GM12801 (cell line): Measurements from ENCODE around the gene BID.

ENCODE experiments used
- CTCF ChIP-seq: IDR thresholded peaks from one replicate; pipeline ENCODE4 v1.5.1; 2011; ENCODE audit warnings: control low read depth; ENCODE audit not compliant: insufficient read length; ENCODE audit errors: extremely low read depth

Gene BID

GRCh38 chr22:17817511-17818065, 43.3 kb upstream of the BID start:
- TF ChIP-seq CTCF, result no peak

DNA sequence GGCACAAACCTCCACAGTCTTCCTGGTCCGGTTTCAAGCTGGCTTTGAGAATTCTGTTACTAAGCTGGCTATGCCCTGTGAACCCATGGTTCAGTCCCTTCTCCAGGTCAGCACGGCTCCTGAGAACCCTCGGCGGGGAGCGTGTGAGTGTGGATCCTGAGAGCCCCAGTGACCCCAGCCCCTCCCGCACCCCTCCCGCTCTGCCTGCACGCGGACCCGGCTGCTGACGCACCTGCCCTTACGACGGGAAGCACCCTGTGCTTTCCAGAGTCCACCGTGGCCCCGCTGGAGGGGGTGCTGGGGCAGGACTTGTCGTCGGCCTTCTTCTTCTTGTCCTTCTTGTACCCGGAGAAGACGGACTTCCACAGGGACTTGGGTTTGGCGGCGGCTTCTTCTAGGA, 42.8 kb upstream of the BID start:
- no peak for TF ChIP-seq CTCF

- no peak for TF ChIP-seq CTCF
Measured at GRCh38 chr22:17816649-17817048, 42.4 kb upstream of the BID start.

DNA sequence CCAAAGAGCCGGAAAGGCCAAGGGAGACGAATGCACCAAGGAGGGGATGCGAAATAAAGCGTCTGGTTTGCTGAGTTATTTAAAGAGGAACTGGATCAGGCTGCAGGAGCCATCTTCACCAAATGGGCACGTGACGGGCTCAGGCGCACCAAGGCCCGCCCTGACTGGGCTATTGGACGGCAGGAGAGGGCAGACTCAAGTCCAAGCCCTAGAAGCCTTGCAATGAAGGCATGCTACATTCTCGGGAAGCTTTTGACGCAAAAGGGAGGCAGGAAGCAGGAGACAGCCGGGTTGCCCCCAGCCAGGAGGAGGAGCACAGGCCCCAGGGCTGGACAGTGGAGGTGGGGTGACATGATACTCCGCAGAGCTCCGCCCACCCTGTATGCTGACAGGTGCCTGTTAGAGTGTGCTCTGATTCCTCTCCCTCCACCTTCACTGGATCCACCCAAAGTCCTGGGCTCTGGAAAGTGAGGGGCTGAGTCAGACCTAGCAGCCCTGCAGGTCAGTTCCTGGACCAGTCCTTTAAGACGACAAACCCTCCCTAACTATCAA, 41.5 kb upstream of the BID start:
- no peak for TF ChIP-seq CTCF

DNA sequence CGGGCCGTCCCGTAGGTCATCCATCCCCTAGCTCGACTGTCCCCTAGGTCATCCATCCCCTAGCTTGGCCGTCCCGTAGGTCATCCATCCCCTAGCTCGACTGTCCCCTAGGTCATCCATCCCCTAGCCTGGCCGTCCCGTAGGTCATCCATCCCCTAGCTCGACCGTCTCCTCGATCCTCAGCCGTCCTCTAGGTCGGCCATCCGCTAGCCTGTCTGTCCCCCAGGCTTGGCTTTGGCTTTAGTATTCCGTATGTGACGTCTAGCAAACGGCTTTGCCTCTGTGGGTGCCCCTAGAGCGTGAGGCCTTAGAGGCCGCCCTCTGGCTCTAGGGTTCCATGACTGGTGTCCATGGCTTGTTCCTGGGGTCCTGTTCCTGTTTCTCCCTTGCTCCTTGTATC, 40.6 kb upstream of the BID start:
- no peak for TF ChIP-seq CTCF

DNA sequence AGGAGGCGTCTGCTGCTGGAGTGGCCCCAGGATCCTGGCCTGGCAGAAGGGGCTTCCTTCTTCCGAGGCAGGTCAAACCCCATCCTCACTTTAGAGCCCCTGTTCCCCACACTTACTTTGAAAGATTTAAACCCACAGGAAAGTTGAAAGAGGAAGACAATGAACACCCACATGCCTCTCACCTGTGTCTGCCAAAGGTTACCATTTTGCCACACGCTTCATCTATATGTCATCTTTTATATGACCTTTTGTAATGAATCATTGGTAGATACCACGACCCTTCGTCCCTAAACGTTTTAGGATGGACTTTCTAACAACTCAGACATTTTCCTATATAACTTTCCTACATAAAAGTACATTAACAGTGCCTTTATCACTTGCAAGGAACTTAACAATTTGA, 39.8 kb upstream of the BID start:
- no peak for TF ChIP-seq CTCF

DNA sequence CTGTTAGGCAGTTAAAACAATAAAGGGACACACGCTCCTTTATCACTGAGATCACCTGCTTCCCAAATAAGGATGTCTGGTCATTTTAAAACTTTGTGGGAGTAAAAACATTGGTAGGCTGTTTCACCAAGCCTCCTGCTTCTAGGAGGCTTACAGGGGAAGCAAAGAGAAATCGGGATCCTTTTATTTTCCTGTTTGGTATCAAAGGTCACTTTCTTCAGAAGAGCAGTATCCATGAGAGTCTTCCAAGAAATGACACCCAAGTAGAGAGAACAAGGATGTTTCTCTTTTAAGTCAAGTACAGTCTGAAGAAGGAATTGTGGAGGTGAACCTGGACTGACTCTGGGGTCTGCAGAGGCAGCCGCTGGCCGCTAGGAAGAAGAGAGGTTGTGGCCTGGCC, 36.9 kb upstream of the BID start:
- no peak for TF ChIP-seq CTCF
